Measurements from ENCODE around the gene AARS2.
"Not testable (repeated sequence)": the region's sequence is repeated elsewhere in the genome, so short reads cannot be mapped to it uniquely, and the experiment has no call there.

Gene AARS2

DNA sequence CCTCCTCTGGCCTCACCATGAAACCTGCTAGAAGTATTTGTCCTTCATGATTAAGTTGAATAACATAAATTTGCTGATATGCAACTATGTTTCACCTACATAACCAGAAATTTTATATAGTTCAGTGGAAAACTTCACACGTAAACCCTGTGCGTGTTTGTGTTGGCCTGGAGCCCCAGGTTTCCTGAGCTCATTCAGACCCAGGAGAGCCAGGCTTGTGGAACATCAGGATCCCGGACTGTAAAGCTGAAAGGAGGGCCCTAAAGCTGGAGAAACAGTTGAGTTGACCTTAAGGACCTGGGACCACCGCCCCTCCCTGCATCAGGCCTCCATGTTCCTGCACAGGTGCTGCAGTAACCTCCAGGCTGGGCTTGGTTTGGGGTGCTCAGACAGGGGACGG, 26.2 kb upstream of the AARS2 start:
- DNase-seq: no peak
- Mint-ChIP-seq H3K4me3 (no peak overlapping the region), H3K36me3 (ENCODE audit: low read depth) (no peaks in the 10 kb centered on the region), H3K27ac (no peak overlapping the region), H3K9me3 (no peaks in the 10 kb centered on the region), H3K4me1 (peaks cover 3% of the 10 kb centered on the region), H3K27me3 (peaks cover 29% of the 10 kb centered on the region)
- no peak for ATAC-seq

DNA sequence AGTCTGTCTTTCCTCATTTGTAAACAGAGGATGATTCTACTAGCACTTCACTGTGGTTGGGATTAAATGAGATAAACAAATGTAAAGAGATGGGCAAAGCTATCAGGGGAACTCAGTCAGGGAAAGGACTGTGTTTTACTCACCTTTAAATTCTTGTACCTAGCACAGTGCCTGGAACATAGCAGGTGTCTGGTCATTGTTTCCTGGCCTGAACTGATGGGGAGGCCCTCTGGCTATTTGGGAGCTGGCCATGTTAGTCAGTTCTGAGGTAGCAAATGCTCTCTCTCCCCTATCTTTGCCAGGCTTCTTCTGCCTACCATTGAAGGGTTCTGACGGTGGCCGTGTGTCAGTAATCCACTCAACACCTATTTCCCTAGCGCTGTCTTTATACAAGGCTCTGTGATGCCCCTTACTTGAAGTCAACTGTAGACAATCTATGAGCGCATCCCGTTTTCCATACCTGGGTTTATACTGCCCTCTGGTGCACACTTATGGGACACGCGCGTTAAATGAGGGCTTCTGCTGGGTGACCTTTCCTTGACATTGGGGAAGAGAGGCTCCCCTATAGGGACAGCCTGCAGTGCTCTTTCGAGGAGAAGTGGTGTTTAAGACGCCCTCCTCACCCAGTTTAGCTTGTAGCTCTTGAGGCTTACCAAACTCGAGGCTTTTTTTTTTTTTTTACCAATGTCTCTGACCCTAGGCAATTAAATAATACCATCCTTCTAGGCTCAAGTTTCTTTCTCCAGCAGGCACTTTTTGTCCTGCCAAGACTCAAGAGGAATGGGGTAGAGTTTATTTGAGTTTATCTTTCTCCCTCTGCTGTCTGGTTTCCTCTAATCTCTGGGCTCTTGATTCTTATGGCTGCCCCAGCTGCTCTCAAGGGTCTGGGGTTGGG, 25.3 kb upstream of the AARS2 start:
- Mint-ChIP-seq H3K36me3 (ENCODE audit: low read depth) (no peaks in the 10 kb centered on the region), H3K27me3 (peaks cover 21% of the 10 kb centered on the region), H3K27ac (no peak overlapping the region), H3K4me1 (peaks cover 3% of the 10 kb centered on the region), H3K4me3 (no peak overlapping the region), H3K9me3 (no peaks in the 10 kb centered on the region)
- DNase-seq (peak; percentile 66), ATAC-seq (peak; percentile 78)

GRCh38 chr6:44335631-44336030, 22.5 kb upstream of the AARS2 start:
- ATAC-seq (no peak), DNase-seq (no peak)
- H3K27me3 Mint-ChIP-seq: peaks cover 5% of the 10 kb centered on the region
- no peak overlapping the region for H3K4me3 Mint-ChIP-seq
- H3K4me1 Mint-ChIP-seq: peaks cover 3% of the 10 kb centered on the region
- H3K9me3 Mint-ChIP-seq: no peaks in the 10 kb centered on the region
- no peak overlapping the region for H3K27ac Mint-ChIP-seq
- H3K36me3 Mint-ChIP-seq (ENCODE audit: low read depth): no peaks in the 10 kb centered on the region

DNA sequence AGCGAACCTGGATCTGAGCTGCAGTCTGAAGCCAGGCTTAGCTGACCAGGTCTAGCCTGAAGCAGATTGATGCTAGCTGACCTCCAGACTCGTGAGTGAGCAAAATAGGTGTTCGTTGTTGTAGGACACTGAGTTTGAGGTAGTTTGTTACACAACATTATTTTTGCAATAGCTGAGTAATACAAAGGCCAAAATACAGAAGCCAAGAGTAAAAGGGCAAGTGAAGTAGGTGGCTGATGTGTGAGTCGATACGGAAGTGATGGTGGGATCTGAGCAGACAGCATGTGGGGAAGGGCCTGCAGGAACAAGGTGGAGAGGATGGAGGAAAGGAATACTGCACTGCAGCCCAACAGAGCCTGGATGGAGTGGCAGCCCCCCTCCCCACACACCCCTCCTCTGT, 20.8 kb upstream of the AARS2 start:
- no peak for DNase-seq
- H3K36me3 Mint-ChIP-seq (ENCODE audit: low read depth): no peaks in the 10 kb centered on the region
- no peak overlapping the region for H3K27ac Mint-ChIP-seq
- H3K27me3 Mint-ChIP-seq: peaks cover 10% of the 10 kb centered on the region
- H3K9me3 Mint-ChIP-seq: no peaks in the 10 kb centered on the region
- H3K4me3 Mint-ChIP-seq: no peak overlapping the region
- no peaks in the 10 kb centered on the region for H3K4me1 Mint-ChIP-seq
- no peak for ATAC-seq

DNA sequence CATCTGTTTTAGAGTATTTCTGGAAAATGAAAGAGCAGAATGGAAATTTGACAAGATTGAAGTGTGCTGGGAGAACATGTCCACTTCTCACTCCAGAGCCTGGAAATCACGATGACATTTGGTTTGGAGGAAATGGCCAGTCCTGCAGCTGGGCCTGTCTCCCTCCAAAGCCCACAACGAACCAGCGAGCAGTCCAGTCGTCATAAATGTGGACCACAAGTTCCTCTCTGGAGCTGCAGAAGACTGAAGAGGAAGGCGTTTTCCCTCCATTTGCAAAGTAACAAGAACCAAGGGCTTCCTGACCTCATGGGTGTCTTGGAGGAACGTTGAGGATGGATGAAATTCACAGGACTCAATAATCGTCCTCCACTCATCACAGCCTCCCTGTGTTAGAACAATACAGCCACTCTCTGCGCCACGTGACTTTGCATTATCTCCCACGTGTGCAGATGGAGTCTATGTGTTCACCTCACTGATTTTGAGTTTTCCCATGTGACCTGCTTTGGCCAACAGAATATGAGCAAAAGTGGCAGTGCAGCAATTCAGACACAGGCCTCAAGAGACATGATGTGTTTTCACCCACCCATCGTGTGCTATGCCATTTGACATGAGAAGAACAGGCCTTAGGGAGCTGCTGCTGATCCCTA, 20.2 kb upstream of the AARS2 start:
- H3K36me3 Mint-ChIP-seq (ENCODE audit: low read depth): no peaks in the 10 kb centered on the region
- H3K27ac Mint-ChIP-seq: no peak overlapping the region
- no peak overlapping the region for H3K4me3 Mint-ChIP-seq
- peaks cover 13% of the 10 kb centered on the region for H3K27me3 Mint-ChIP-seq
- H3K9me3 Mint-ChIP-seq: no peaks in the 10 kb centered on the region
- ATAC-seq (no peak), DNase-seq (no peak)
- no peaks in the 10 kb centered on the region for H3K4me1 Mint-ChIP-seq

- Mint-ChIP-seq H3K4me3 (no peak overlapping the region), H3K27me3 (peaks cover 20% of the 10 kb centered on the region), H3K9me3 (no peaks in the 10 kb centered on the region), H3K4me1 (no peaks in the 10 kb centered on the region), H3K27ac (no peak overlapping the region), H3K36me3 (ENCODE audit: low read depth) (no peaks in the 10 kb centered on the region)
- ATAC-seq (no peak), DNase-seq (no peak)
Observed at GRCh38 chr6:44332585-44332984, 19.4 kb upstream of the AARS2 start.

GRCh38 chr6:44329858-44330257, 16.7 kb upstream of the AARS2 start:
- Mint-ChIP-seq H3K9me3 (no peaks in the 10 kb centered on the region), H3K27me3 (peaks cover 20% of the 10 kb centered on the region), H3K4me1 (no peaks in the 10 kb centered on the region), H3K4me3 (no peak overlapping the region), H3K36me3 (ENCODE audit: low read depth) (no peaks in the 10 kb centered on the region), H3K27ac (no peak overlapping the region)
- DNase-seq (no peak), ATAC-seq (no peak)

- not testable (repeated sequence) for H3K27ac Mint-ChIP-seq; H3K4me3 Mint-ChIP-seq; H3K9me3 Mint-ChIP-seq; DNase-seq; ATAC-seq; H3K4me1 Mint-ChIP-seq; H3K36me3 Mint-ChIP-seq (ENCODE audit: low read depth)
- H3K27me3 Mint-ChIP-seq: peaks cover 20% of the 10 kb centered on the region
Observed at GRCh38 chr6:44328203-44328602, 15.1 kb upstream of the AARS2 start.

DNA sequence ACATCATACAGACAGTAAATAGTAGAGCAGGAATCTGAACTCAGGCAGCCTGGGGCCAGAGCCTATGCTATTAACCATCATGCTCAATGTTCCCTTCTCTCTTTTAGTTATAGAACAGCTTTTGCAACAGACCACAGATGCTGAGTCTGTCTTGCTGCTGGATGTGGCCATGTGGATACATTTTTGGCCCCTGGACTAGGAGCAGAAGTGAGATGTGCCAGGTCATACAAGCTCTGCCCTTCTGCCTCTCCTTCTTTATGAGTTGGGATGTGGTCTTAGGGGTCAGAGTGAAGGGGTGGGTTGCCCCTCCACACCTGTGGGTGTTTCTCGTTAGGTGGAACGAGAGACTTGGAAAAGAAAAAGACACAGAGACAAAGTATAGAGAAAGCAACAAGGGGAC, 14.6 kb upstream of the AARS2 start:
- Mint-ChIP-seq H3K4me1 (no peaks in the 10 kb centered on the region), H3K36me3 (ENCODE audit: low read depth) (no peaks in the 10 kb centered on the region), H3K4me3 (no peak overlapping the region), H3K27ac (no peak overlapping the region), H3K9me3 (no peaks in the 10 kb centered on the region), H3K27me3 (peaks cover 22% of the 10 kb centered on the region)
- DNase-seq (no peak), ATAC-seq (no peak)

GRCh38 chr6:44327096-44327495, 13.9 kb upstream of the AARS2 start:
- H3K27ac Mint-ChIP-seq: no peak overlapping the region
- ATAC-seq (no peak), DNase-seq (no peak)
- H3K9me3 Mint-ChIP-seq: no peaks in the 10 kb centered on the region
- H3K4me3 Mint-ChIP-seq: no peak overlapping the region
- no peaks in the 10 kb centered on the region for H3K4me1 Mint-ChIP-seq
- H3K36me3 Mint-ChIP-seq (ENCODE audit: low read depth): no peaks in the 10 kb centered on the region
- peaks cover 19% of the 10 kb centered on the region for H3K27me3 Mint-ChIP-seq

GRCh38 chr6:44321210-44321609, 8.1 kb upstream of the AARS2 start:
- no peaks in the 10 kb centered on the region for H3K4me1 Mint-ChIP-seq
- H3K9me3 Mint-ChIP-seq: no peaks in the 10 kb centered on the region
- H3K27me3 Mint-ChIP-seq: peaks cover 25% of the 10 kb centered on the region
- no peak overlapping the region for H3K4me3 Mint-ChIP-seq
- DNase-seq: no peak
- no peak overlapping the region for H3K27ac Mint-ChIP-seq
- H3K36me3 Mint-ChIP-seq (ENCODE audit: low read depth): no peaks in the 10 kb centered on the region
- ATAC-seq: no peak

GRCh38 chr6:44317136-44317631, 4.0 kb upstream of the AARS2 start:
- H3K9me3 Mint-ChIP-seq; H3K27ac Mint-ChIP-seq; DNase-seq; ATAC-seq; H3K4me1 Mint-ChIP-seq; H3K4me3 Mint-ChIP-seq; H3K36me3 Mint-ChIP-seq (ENCODE audit: low read depth): not testable (repeated sequence)
- H3K27me3 Mint-ChIP-seq: peaks cover 21% of the 10 kb centered on the region

DNA sequence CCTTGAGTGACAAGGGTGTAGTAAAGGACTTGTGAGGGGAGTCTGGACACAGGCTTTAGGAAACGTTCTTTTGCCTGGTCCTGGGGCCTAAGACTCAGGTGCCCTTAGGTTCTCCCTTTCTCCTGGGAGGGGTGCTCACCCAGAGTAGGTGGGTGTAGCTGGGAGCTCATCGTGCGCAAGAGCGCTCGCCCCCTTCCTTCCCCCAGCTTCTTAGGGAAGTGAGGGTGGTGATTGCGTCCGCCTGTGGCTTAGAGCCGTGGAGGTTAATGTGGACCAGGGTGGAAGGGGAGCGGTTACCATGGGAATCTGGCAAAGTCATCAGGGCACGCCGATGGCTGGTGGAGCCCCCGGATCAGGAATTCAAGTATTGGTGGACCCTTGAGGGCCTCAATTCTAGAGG, 3.3 kb upstream of the AARS2 start:
- peaks cover 21% of the 10 kb centered on the region for H3K27me3 Mint-ChIP-seq

GRCh38 chr6:44315951-44316350, 2.8 kb upstream of the AARS2 start:
- ATAC-seq (no peak), DNase-seq (no peak)
- H3K36me3 Mint-ChIP-seq (ENCODE audit: low read depth): peaks cover 6% of the 10 kb centered on the region
- no peaks in the 10 kb centered on the region for H3K9me3 Mint-ChIP-seq
- peaks cover 21% of the 10 kb centered on the region for H3K27me3 Mint-ChIP-seq
- no peak overlapping the region for H3K4me3 Mint-ChIP-seq
- no peak overlapping the region for H3K27ac Mint-ChIP-seq
- peaks cover 15% of the 10 kb centered on the region for H3K4me1 Mint-ChIP-seq

More for the DNA sequence above, 3.3 kb upstream of the AARS2 start:
- Mint-ChIP-seq H3K27ac (no peak overlapping the region), H3K36me3 (ENCODE audit: low read depth) (peaks cover 3% of the 10 kb centered on the region), H3K9me3 (no peaks in the 10 kb centered on the region), H3K4me3 (no peak overlapping the region), H3K4me1 (peaks cover 14% of the 10 kb centered on the region)
- no peak for ATAC-seq
- no peak for DNase-seq

DNA sequence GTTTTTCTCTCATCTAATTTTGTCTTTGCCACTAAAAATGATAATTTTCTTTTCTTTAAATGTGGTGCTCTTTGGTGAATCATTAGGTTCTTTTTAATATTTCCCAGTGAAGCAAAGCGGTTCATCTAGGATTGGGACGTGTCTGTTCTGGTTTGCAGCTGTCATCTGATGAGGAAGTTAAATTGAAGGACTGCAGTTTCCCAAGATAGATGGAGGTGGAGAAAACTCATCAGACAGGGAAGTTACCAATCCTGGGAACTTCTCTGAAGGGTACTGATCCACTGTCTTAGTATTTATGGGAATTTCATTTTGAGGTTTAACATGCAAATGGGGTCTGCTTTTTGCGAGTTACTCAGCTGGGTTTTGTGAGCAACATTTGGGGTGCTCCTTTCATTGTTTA, 2.4 kb upstream of the AARS2 start:
- H3K27ac Mint-ChIP-seq: no peak overlapping the region
- DNase-seq (no peak), ATAC-seq (no peak)
- peaks cover 10% of the 10 kb centered on the region for H3K36me3 Mint-ChIP-seq (ENCODE audit: low read depth)
- H3K4me1 Mint-ChIP-seq: peaks cover 15% of the 10 kb centered on the region
- H3K27me3 Mint-ChIP-seq: peaks cover 20% of the 10 kb centered on the region
- no peak overlapping the region for H3K4me3 Mint-ChIP-seq
- H3K9me3 Mint-ChIP-seq: no peaks in the 10 kb centered on the region

Data from activated naive CD8-positive, alpha-beta T cell treated with anti-CD3 and anti-CD28 coated beads, Interleukin-2, amount 50 U/mL, for 24 hours (primary cell).